ENCODE results near the gene HPCAL1.

HPCAL1 gene

GRCh38 chr2:10415048-10415447 lies 112.3 kb downstream of the HPCAL1 start:
- Histone ChIP-seq H3K4me3 (no peak overlapping the region), H3K27ac (no peak overlapping the region)
- DNase-seq (ENCODE audit: low spot score) = no peak
- TF ChIP-seq, protein P1, sequence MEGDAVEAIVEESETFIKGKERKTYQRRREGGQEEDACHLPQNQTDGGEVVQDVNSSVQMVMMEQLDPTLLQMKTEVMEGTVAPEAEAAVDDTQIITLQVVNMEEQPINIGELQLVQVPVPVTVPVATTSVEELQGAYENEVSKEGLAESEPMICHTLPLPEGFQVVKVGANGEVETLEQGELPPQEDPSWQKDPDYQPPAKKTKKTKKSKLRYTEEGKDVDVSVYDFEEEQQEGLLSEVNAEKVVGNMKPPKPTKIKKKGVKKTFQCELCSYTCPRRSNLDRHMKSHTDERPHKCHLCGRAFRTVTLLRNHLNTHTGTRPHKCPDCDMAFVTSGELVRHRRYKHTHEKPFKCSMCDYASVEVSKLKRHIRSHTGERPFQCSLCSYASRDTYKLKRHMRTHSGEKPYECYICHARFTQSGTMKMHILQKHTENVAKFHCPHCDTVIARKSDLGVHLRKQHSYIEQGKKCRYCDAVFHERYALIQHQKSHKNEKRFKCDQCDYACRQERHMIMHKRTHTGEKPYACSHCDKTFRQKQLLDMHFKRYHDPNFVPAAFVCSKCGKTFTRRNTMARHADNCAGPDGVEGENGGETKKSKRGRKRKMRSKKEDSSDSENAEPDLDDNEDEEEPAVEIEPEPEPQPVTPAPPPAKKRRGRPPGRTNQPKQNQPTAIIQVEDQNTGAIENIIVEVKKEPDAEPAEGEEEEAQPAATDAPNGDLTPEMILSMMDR (IDR thresholded peaks at IDR 0.05) = no peak

GRCh38 chr2:10415640-10416039 lies 112.9 kb downstream of the HPCAL1 start:
- no peak overlapping the region for H3K27ac ChIP-seq
- DNase-seq (ENCODE audit: low spot score) = no peak
- TF ChIP-seq, protein P1 (IDR thresholded peaks at IDR 0.05) = no peak

DNA sequence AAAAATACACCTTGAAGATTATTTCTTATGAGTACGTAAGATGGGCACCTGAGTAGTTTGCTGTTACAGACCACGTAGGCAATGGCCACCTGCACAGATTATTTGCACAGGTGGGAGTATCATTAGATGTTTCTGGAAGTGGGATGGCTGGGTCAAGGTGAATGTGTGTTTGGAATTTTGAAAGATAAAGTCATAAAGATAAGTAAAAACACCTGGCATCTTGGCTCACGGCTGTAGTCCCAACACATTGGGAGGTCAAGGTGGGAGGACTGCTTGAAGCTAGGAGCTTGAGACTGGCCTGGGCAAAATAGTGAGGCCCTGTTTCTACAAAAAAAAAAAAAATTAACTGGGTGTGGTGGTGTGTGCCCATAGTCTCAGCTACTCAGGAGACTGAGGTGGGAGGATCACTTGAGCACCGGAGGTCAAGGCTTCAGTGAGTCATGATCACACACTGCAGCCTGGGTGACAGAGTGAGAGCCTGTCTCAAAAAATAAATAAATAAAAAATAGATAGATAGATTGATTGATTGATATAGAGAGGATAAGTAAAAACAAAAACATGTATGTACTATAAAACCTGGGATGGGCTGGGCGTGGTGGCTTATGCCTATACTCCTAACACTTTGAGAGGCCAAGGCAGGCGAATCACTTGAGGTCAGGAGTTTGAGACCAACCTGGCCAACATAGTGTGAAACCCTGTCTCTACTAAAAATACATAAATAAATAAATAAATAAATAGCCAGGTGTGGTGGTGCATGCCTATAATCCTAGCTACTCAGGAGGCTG lies 115.0 kb downstream of the HPCAL1 start:
- H3K27ac ChIP-seq = no peak overlapping the region
- DNase-seq (ENCODE audit: low spot score) = no peak
- TF ChIP-seq, protein P1 (IDR thresholded peaks at IDR 0.05) = no peak
- no peak overlapping the region for H3K4me3 ChIP-seq

More at GRCh38 chr2:10415640-10416039, 112.9 kb downstream of the HPCAL1 start:
- no peak overlapping the region for H3K4me3 ChIP-seq

DNA sequence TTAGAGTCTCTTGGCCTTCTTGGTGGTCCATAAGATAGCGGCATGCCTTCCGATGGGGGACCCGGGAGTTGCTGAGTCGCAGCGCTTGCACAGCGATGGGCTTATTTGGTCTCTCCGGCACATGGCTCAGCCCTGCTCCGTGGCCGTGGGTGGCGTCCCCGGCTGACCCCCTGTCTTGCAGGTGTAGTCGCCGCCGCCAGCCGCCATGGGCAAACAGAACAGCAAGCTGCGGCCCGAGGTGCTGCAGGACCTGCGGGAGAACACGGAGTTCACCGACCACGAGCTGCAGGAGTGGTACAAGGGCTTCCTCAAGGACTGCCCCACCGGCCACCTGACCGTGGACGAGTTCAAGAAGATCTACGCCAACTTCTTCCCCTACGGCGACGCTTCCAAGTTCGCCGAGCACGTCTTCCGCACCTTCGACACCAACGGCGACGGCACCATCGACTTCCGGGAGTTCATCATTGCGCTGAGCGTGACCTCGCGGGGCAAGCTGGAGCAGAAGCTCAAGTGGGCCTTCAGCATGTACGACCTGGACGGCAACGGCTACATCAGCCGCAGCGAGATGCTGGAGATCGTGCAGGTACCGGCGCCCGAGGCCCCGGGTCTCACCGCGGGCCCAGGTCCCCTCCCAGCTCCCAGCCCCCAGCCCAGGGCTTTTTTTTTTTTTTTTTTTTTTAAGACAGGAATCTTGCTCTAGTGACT lies 117.0 kb downstream of the HPCAL1 start:
- DNase-seq (ENCODE audit: low spot score) = no peak
- TF ChIP-seq, protein P1 (IDR thresholded peaks at IDR 0.05) = no peak
- H3K4me3 ChIP-seq = no peak overlapping the region
- H3K27ac ChIP-seq = no peak overlapping the region

DNA sequence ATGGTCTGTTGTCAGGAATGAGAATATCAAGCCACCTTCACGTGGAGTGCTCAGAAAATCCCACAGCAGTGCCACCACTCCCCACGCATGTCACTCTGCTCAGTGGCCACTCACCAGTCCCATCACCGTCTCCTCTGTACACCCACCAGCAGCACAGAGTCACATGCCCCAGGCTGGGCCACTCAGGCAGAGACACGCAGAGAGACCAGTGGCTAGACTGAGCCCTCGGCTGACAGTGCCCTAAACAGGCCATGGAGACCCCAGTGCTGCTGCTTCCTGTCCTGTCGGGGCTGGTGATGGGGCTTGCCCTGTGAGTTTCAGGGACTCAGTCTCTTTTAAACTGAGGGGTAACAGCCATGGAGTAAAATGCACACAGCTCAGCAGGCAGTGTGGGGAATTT lies 119.5 kb downstream of the HPCAL1 start:
- H3K27ac ChIP-seq = no peak overlapping the region
- DNase-seq (ENCODE audit: low spot score) = no peak
- TF ChIP-seq, protein P1 (IDR thresholded peaks at IDR 0.05) = no peak
- H3K4me3 ChIP-seq = no peak overlapping the region

- no peak overlapping the region for H3K4me3 ChIP-seq
- TF ChIP-seq, protein P1 (IDR thresholded peaks at IDR 0.05) = no peak
- no peak overlapping the region for H3K27ac ChIP-seq
- DNase-seq (ENCODE audit: low spot score) = no peak
Observed at GRCh38 chr2:10422732-10423399, 120.2 kb downstream of the HPCAL1 start.
